Keratinocyte (primary cell): ENCODE results near the gene LILRB2.

Experiments
- CTCF ChIP-seq, 3 experiments: IDR thresholded peaks in 1 of 3; conservative IDR thresholded peaks in 1 of 3; optimal IDR thresholded peaks in 1 of 3; 2 replicates in 2 of 3; 3 replicates in 1 of 3; pipeline versions ENCODE3 to v1.5.1; 2011; ENCODE audit warnings: low read length in 3 of 3, mild to moderate bottlenecking in 3 of 3, moderate library complexity in 2 of 3, control low read depth in 1 of 3, inconsistent platforms in 1 of 3; ENCODE audit not compliant: insufficient read depth in 2 of 3; ENCODE audit errors: extremely low read depth in 1 of 3
- EZH2 ChIP-seq: IDR thresholded peaks from one replicate; pipeline ENCODE4 v1.6.1; 2012; ENCODE audit warnings: inconsistent platforms, mild to moderate bottlenecking, low read length, moderate library complexity

- TF ChIP-seq CTCF (optimal IDR thresholded peaks at IDR 0.05 in 1 of 3, IDR thresholded peaks at IDR 0.05 in 1 of 3, conservative IDR thresholded peaks at IDR 0.05 in 1 of 3; ENCODE audit: extremely low read depth in 1 of 3, insufficient read depth in 2 of 3, low read length in 3 of 3), result peak; percentile 82 to 99 (median 85)
- no peak for TF ChIP-seq EZH2
Measured at GRCh38 chr19:54231077-54231931, 49.6 kb downstream of the LILRB2 start.
